ENCODE data around the gene LIN7B.

The LIN7B gene

GRCh38 chr19:49106648-49107135 lies 7.5 kb upstream of the LIN7B start:
- H3K36me3 Mint-ChIP-seq (ENCODE audit: low read depth) = peaks cover 81% of the 10 kb centered on the region
- H3K4me3 Mint-ChIP-seq = no peak overlapping the region

DNA sequence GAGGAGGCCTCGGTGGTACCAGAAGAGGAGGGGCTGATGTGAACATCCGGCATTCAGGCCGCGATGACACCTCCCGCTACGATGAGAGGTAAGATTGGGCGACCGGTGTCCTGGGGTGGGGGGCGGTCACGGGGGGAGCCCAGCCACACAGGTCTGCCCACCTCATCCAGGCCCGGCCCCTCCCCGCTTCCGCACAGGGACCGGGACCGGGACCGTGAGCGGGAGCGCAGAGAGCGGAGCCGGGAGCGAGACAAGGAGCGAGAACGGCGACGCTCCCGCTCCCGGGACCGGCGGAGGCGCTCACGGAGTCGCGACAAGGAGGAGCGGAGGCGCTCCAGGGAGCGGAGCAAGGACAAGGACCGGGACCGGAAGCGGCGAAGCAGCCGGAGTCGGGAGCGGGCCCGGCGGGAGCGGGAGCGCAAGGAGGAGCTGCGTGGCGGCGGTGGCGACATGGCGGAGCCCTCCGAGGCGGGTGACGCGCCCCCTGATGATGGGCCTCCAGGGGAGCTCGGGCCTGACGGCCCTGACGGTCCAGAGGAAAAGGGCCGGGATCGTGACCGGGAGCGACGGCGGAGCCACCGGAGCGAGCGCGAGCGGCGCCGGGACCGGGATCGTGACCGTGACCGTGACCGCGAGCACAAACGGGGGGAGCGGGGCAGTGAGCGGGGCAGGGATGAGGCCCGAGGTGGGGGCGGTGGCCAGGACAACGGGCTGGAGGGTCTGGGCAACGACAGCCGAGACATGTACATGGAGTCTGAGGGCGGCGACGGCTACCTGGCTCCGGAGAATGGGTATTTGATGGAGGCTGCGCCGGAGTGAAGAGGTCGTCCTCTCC lies 6.3 kb upstream of the LIN7B start:
- H3K27me3 Mint-ChIP-seq = no peaks in the 10 kb centered on the region
- peaks cover 71% of the 10 kb centered on the region for H3K36me3 Mint-ChIP-seq (ENCODE audit: low read depth)
- DNase-seq = no peak
- peaks cover 9% of the 10 kb centered on the region for H3K4me1 Mint-ChIP-seq (ENCODE audit: low read depth)
- H3K4me3 Mint-ChIP-seq = no peak overlapping the region
- H3K27ac Mint-ChIP-seq = no peak overlapping the region
- H3K9me3 Mint-ChIP-seq = no peaks in the 10 kb centered on the region

More at GRCh38 chr19:49106648-49107135, 7.5 kb upstream of the LIN7B start:
- DNase-seq = peak; percentile 78
- Mint-ChIP-seq H3K4me1 (ENCODE audit: low read depth) (peaks cover 7% of the 10 kb centered on the region), H3K27ac (peak overlapping the region; percentile 68), H3K9me3 (no peaks in the 10 kb centered on the region), H3K27me3 (no peaks in the 10 kb centered on the region)

DNA sequence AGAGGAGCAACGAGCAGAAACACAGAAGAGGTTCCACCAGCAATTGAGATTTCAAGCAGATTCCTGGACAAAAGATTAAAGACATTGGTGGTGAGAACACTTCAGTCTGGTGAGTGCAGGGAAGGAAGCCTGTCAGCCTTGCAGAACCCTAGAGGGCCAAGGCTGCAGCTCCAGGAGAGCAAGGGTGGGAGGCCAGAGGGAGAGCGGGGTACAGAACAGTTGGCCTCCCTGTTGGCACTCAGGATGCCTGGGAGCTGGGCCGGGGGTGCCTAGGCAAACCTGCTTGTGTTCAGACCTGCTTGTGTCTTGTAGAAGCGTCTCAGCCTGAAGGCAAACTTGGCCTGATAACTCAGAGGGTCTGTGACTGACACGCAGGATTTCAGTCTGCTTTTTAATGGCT lies 5.1 kb upstream of the LIN7B start:
- no peak overlapping the region for H3K4me3 Mint-ChIP-seq
- no peak for DNase-seq

GRCh38 chr19:49109569-49110233 lies 4.5 kb upstream of the LIN7B start:
- no peaks in the 10 kb centered on the region for H3K27me3 Mint-ChIP-seq
- no peak for DNase-seq
- H3K27ac Mint-ChIP-seq = no peak overlapping the region
- H3K4me1 Mint-ChIP-seq (ENCODE audit: low read depth) = peaks cover 18% of the 10 kb centered on the region
- peaks cover 55% of the 10 kb centered on the region for H3K36me3 Mint-ChIP-seq (ENCODE audit: low read depth)
- no peaks in the 10 kb centered on the region for H3K9me3 Mint-ChIP-seq
- no peak overlapping the region for H3K4me3 Mint-ChIP-seq

More for the DNA sequence above, 5.1 kb upstream of the LIN7B start:
- Mint-ChIP-seq H3K9me3 (no peaks in the 10 kb centered on the region), H3K27ac (no peak overlapping the region), H3K36me3 (ENCODE audit: low read depth) (peaks cover 61% of the 10 kb centered on the region), H3K27me3 (no peaks in the 10 kb centered on the region), H3K4me1 (ENCODE audit: low read depth) (peaks cover 18% of the 10 kb centered on the region)

GRCh38 chr19:49110567-49110966 lies 3.6 kb upstream of the LIN7B start:
- H3K4me1 Mint-ChIP-seq (ENCODE audit: low read depth) = peaks cover 22% of the 10 kb centered on the region

GRCh38 chr19:49111218-49111998 lies 2.8 kb upstream of the LIN7B start:
- Mint-ChIP-seq H3K4me3 (no peak overlapping the region), H3K27ac (no peak overlapping the region), H3K4me1 (ENCODE audit: low read depth) (peaks cover 22% of the 10 kb centered on the region), H3K27me3 (no peaks in the 10 kb centered on the region), H3K36me3 (ENCODE audit: low read depth) (peaks cover 38% of the 10 kb centered on the region), H3K9me3 (no peaks in the 10 kb centered on the region)
- DNase-seq = no peak

More at GRCh38 chr19:49110567-49110966, 3.6 kb upstream of the LIN7B start:
- Mint-ChIP-seq H3K9me3 (no peaks in the 10 kb centered on the region), H3K27me3 (no peaks in the 10 kb centered on the region), H3K4me3 (no peak overlapping the region), H3K27ac (no peak overlapping the region), H3K36me3 (ENCODE audit: low read depth) (peaks cover 46% of the 10 kb centered on the region)
- no peak for DNase-seq

- DNase-seq = peak; percentile 74
- H3K4me1 Mint-ChIP-seq (ENCODE audit: low read depth) = peaks cover 32% of the 10 kb centered on the region
- H3K27ac Mint-ChIP-seq = no peak overlapping the region
- H3K36me3 Mint-ChIP-seq (ENCODE audit: low read depth) = peaks cover 10% of the 10 kb centered on the region
- H3K4me3 Mint-ChIP-seq = peak overlapping the region; percentile 75
- H3K27me3 Mint-ChIP-seq = peaks cover under 1% of the 10 kb centered on the region
- H3K9me3 Mint-ChIP-seq = no peaks in the 10 kb centered on the region
Observed at GRCh38 chr19:49114630-49115363, 627 bp downstream of the LIN7B start.

DNA sequence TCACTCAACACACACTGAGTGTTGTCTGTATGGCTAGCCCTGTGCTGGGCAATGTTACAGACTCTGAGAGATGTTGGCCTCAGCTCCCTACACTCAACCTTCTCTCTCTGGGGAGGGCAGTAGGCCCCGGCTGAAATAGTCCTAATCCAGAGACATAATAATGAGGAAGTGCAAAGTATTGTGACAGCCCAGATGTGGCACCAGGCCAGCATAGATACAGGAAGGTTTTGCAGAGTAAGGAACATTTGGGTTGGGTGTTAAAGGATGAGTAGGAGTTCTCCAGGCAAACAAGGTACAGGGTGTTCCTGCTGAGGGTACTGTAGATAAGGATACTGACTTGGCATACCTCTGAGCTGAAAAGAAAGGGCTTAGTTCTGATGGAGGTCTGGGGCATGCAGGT lies 2.4 kb downstream of the LIN7B start:
- peaks cover 11% of the 10 kb centered on the region for H3K27me3 Mint-ChIP-seq
- H3K9me3 Mint-ChIP-seq = no peaks in the 10 kb centered on the region
- H3K4me1 Mint-ChIP-seq (ENCODE audit: low read depth) = peaks cover 39% of the 10 kb centered on the region
- no peak for DNase-seq
- H3K4me3 Mint-ChIP-seq = peak overlapping the region; percentile 30
- peaks cover 6% of the 10 kb centered on the region for H3K36me3 Mint-ChIP-seq (ENCODE audit: low read depth)
- H3K27ac Mint-ChIP-seq = no peak overlapping the region

- no peak for DNase-seq
- Mint-ChIP-seq H3K9me3 (no peaks in the 10 kb centered on the region), H3K27me3 (peaks cover 11% of the 10 kb centered on the region), H3K36me3 (ENCODE audit: low read depth) (peaks cover 5% of the 10 kb centered on the region), H3K4me1 (ENCODE audit: low read depth) (peaks cover 37% of the 10 kb centered on the region), H3K4me3 (peak overlapping the region; percentile 85), H3K27ac (peak overlapping the region; percentile 93)
Observed at GRCh38 chr19:49117677-49118564, 3.8 kb downstream of the LIN7B start.

GRCh38 chr19:49118565-49119410 lies 4.6 kb downstream of the LIN7B start, which contains the start of gene C19orf73:
C19orf73 (minus strand) TSS chr19:49119143; CDS start chr19:49119022, 121 bp downstream.
- Mint-ChIP-seq H3K4me3 (peak within 1 kb of the TSS; percentile 85), H3K9me3 (no peaks in the 10 kb centered on the region), H3K36me3 (ENCODE audit: low read depth) (peaks cover 5% of the 10 kb centered on the region), H3K4me1 (ENCODE audit: low read depth) (peaks cover 31% of the 10 kb centered on the region), H3K27me3 (peaks cover 11% of the 10 kb centered on the region), H3K27ac (peak within 1 kb of the TSS; percentile 93)
- peak; percentile 98 for DNase-seq

DNA sequence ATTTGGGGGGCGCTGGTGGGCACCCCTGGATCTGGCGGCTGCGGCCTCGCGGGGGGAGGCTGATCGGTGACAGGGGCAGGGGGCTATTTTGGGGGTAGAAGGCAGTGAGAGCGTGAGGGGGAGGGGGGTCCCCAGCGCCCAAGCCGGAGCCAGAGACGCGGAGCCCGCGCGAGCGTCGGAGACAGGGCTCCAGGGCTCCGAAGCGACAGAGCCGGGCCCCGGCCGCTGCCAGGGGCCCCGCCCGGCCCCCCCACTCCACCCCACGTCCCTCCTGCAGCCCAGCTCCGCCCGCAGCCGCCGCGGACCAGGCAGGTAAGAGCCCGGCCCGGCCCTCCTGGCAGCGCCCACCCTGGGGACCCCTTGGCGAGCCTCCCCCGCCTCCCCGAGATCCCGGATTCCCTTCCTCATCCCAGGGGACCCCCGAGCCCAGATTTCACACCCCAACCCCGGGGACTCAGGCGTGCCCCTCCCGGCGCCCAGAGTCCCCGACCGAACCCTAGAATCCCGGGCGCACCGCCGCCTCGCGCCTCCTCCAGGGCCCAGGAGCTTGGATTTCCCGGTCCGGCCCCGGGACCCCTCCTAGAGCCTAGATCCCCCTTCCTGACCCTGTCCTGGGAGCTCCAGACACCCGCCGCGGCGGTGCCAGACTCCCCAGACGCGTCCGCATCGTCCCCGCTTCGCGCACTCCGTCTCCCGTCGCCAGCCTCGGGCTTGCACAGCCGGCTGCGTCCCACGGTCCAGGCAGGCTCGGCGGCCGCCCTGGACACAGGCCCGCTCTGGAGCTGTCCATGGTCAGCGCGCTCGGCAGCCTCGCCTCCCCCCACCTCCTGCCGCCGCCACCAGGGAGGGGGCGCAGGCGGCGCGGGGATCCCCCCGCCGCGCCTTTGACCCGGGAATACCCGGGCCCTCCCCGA lies 5.5 kb downstream of the LIN7B start, which contains the start of gene PPFIA3:
Gene PPFIA3 (plus strand): TSS at position 134 of the 914 bp plus-strand sequence. CDS start 8,330 bp downstream, outside the sequence.
- H3K9me3 Mint-ChIP-seq = no peaks in the 10 kb centered on the region
- DNase-seq = peak; percentile 58
- peaks cover 11% of the 10 kb centered on the region for H3K27me3 Mint-ChIP-seq
- peaks cover 5% of the 10 kb centered on the region for H3K36me3 Mint-ChIP-seq (ENCODE audit: low read depth)
- peak within 1 kb of the TSS; percentile 93 for H3K27ac Mint-ChIP-seq
- peaks cover 28% of the 10 kb centered on the region for H3K4me1 Mint-ChIP-seq (ENCODE audit: low read depth)
- peak within 1 kb of the TSS; percentile 85 for H3K4me3 Mint-ChIP-seq
